GM12891 (cell line): ENCODE results near the gene CIP2A. TPM values are rescaled to one million over a fixed set of nuclear protein-coding genes. Genes with fewer than 3 reads are reported as not detected.
"Not testable (repeated sequence)": the region's sequence is repeated elsewhere in the genome, so short reads cannot be mapped to it uniquely, and the experiment has no call there.

Experiments
- DNase-seq: peaks from one replicate; pipeline ENCODE4 v3.0.0; 2011; ENCODE audit warnings: low spot score; ENCODE audit not compliant: insufficient read length
- FAIRE-seq: peaks from 2 replicates; lab custom pipeline; 2011; peaks lifted over from hg19 to GRCh38; lab: Jason Lieb, UNC
- PAX5 ChIP-seq: IDR thresholded peaks from 2 replicates; pipeline ENCODE4 v1.6.1; 2011; ENCODE audit warnings: low read length, moderate library complexity, mild to moderate bottlenecking; ENCODE audit not compliant: insufficient read depth, severe bottlenecking
- POLR2A ChIP-seq: IDR thresholded peaks from 2 replicates; pipeline ENCODE4 v1.6.1; 2011; ENCODE audit warnings: low read depth, low read length, control low read depth
- POLR2AphosphoS5 ChIP-seq: IDR thresholded peaks from 2 replicates; pipeline ENCODE4 v1.6.1; 2011; ENCODE audit warnings: low read depth, low read length, control low read depth
- POU2F2 ChIP-seq: IDR thresholded peaks from 2 replicates; pipeline ENCODE4 v1.6.1; 2011; ENCODE audit warnings: low read depth, mild to moderate bottlenecking, control low read depth, low read length, moderate library complexity
- SPI1 ChIP-seq: IDR thresholded peaks from 2 replicates; pipeline ENCODE4 v1.6.1; 2011; ENCODE audit warnings: low read depth, low read length, control low read depth
- TAF1 ChIP-seq: IDR thresholded peaks from 2 replicates; pipeline ENCODE4 v1.6.1; 2011; ENCODE audit warnings: low read depth, low read length, control low read depth
- polyA plus RNA-seq: library from polyadenylated mRNA; unstranded; fragments of >200 nt; gene quantifications from one replicate; pipeline ENCODE4 v1.2.1, GENCODE V29; 2012; ENCODE audit warnings: low read depth, missing spikeins, inconsistent platforms; ENCODE audit not compliant: missing spikeins

Gene CIP2A
- polyA plus RNA-seq, result 8.3 TPM

DNA sequence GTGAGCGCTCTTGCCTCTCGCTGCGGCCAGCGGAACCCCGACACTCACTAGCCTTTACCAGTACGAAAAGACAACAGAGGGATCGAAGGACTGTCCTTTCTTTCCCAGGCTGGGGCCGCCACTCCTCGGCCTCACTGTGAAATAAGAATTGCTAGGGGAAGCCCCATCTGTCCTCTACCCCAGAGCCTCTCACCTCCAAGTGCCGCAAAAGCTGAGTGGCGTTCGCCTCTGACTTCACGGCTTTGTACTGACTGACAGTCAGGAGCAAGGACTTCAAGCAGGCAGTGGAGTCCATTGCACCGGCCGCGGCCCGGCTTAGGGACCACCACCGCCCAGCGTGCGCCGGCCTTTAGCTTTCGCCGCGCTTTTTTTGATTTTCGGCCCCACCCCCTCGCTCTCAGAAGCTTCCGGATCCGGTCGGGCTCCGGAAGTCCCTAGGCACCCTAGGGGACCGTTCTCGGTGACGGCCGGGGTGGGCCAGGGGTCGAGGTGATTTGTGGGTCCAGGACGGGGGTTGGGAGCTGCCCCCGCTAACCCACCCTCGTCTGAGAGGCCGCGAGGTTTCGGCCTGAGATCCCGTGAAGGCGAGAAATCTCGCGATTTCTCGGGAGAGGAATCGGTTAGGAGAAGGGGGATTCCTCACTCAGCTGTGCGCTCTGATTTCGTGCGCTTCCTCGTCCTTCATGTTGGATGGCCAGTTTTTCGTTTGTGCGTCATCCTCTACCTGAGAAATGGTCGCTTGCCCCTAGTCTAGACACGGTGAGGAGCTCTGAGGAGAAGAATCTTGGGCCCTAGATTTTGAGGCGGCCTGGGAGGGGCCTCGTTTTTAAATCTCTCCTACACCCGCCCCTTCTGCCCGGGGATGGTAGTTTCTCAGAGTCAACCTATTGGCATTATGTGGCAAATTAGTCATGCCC, at the start of gene CIP2A, which contains the start of gene DZIP3:
Gene CIP2A, minus strand, starts transcription at position 358 of the 917 bp plus-strand sequence. Its CDS starts 63 bp downstream, at position 295.
Gene DZIP3, plus strand, starts transcription at position 642 of the 917 bp plus-strand sequence. CDS start 15,685 bp downstream, outside the sequence.
- DNase-seq (peak; percentile 61), FAIRE-seq (peak; percentile 90)
- TF ChIP-seq POLR2A (peak; percentile 97), TAF1 (peak; percentile 87), POLR2AphosphoS5 (peak; percentile 97), SPI1 (peak; percentile 42; the same call in 1 of the 2 replicates), POU2F2 (peak; percentile 70), PAX5 (no peak)

DNA sequence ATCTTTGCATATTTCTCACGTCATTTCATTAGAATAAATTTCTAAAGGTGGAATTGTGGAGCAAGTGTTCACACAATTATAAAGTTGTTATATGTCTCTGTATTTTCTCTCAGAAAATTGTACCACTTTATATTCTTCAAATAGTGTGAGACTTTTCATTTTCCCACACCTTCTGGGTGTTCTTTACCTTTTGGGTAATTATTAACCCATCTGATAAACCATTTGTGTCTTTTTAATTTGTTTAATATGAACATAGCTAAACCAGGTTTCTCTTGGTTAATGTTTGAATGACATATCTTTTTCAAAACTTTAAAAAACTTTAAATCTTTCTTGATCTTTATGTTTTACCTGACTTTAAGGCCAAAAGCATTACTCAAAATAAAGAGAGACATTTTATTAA, 40.7 kb upstream of the CIP2A start:
- FAIRE-seq (no peak), DNase-seq (no peak)
- TF ChIP-seq POLR2AphosphoS5 (no peak), SPI1 (no peak), PAX5 (no peak), POU2F2 (no peak), POLR2A (no peak), TAF1 (no peak)

DNA sequence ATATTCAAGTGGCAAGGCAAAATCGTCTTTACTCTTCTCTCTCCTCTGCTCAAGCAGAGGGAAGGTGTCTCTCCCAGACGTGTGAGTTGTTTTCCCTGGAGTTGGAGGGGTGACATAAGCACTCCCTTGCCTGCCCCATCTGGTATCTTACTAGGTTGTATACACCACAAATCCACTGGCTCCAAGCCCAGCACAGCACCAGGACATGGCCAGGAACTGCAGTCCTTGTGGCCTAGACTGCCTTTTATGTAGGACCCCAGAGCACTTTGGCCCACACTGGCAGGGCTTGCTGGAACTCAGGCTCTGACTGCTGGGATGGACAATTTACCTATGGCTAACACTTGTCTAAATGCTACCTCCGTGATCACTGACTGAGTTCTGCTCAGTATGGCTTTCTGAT, 34.3 kb upstream of the CIP2A start:
- FAIRE-seq (no peak), DNase-seq (no peak)
- no peak for TF ChIP-seq POLR2A
- TF ChIP-seq TAF1, result no peak
- TF ChIP-seq POLR2AphosphoS5, result no peak
- no peak for TF ChIP-seq SPI1
- TF ChIP-seq POU2F2, result no peak
- TF ChIP-seq PAX5, result no peak

GRCh38 chr3:108620250-108620649, 31.0 kb upstream of the CIP2A start:
- TF ChIP-seq POU2F2, result no peak
- FAIRE-seq (no peak), DNase-seq (no peak)

DNA sequence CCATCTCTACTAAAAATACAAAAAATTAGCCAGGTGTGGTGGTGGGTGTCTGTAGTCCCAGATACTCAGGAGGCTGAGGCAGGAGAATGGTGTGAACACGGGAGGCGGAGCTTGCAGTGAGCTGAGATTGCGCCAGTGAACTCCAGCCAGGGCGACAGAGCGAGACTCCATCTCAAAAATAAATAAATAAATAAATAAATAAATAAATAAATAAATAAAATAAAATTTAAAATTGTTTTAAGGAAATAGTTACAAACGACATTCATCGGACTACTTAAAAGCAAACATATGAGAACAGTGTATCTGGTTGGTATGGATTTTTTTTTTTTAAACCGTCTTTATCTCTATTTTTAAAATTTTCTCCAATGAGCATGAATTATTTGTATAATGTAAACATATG, 26.9 kb upstream of the CIP2A start:
- DNase-seq, FAIRE-seq: not testable (repeated sequence)

GRCh38 chr3:108610651-108611050, 21.4 kb upstream of the CIP2A start:
- DNase-seq (no peak), FAIRE-seq (no peak)
- TF ChIP-seq PAX5 (no peak), POLR2AphosphoS5 (no peak), SPI1 (no peak), POLR2A (no peak), TAF1 (no peak), POU2F2 (no peak)

DNA sequence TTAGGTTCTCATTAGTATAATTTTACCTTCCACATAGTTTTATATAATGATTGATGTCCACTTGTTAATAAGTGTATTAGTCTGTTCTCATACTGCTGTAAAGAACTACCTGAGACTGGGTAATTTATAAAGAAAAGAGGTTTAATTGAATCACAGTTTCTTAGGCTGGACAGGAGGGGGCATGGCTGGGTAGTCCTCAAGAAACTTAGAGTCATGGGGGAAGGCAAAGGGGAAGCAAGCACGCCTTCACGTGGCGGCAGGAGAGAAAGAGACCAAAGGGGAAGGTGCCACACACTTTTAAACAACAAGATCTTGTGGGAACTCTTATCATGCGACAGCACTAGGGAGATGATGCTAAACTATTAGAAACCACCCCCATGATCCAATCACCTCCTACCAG, 19.5 kb upstream of the CIP2A start:
- DNase-seq, result no peak
- FAIRE-seq, result no peak
- TF ChIP-seq POLR2A, result no peak
- no peak for TF ChIP-seq POU2F2
- TF ChIP-seq SPI1, result no peak
- TF ChIP-seq POLR2AphosphoS5, result no peak
- no peak for TF ChIP-seq TAF1
- TF ChIP-seq PAX5, result no peak

- DNase-seq, result no peak
- FAIRE-seq, result peak; percentile 20
- no peak for TF ChIP-seq SPI1
- TF ChIP-seq POU2F2, result no peak
- TF ChIP-seq TAF1, result no peak
- no peak for TF ChIP-seq PAX5
- no peak for TF ChIP-seq POLR2A
- no peak for TF ChIP-seq POLR2AphosphoS5
Measured at GRCh38 chr3:108605491-108605890, 16.3 kb upstream of the CIP2A start.

DNA sequence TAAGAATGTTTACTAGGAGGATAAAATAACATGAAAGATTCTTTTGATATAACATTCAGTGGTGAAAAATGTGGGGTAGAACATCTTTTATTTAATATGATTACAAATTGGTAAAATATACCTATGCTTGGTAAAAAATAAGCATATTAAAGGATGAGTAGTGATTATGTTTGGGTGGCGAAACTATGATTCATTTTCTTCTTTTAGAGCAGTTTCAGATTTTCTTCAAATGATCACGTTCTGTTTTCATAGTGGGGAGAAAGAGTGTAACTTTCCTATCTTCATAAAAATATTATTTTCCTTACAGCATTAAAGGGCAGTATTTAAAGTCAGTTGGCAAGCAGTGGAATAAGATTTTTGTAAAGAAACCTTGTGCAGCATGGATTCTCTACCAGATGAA, 15.8 kb upstream of the CIP2A start:
- DNase-seq, result no peak
- TF ChIP-seq POLR2A (no peak), SPI1 (no peak)
- FAIRE-seq, result no peak

DNA sequence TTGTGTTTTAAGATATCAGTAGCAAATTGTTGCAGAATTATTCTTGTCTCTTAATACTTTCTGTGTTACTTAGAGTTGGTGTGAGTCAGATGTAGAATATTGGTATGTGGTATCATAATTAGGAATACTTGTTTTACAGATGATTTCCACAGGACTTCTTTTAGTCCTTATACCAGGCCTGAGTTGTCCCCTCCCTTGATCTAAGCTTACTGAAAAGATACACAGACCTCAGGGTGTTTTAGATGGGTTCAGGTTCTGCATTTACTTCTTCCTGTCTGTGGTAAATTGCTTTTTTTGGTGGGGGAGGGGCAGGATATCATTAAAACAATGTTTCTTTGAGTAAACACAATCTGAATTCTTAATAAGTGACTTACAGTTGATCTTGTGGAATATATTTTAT, 14.5 kb upstream of the CIP2A start:
- FAIRE-seq, result peak; percentile 47
- TF ChIP-seq POLR2A (no peak), TAF1 (no peak), PAX5 (no peak), POLR2AphosphoS5 (no peak), SPI1 (no peak), POU2F2 (no peak)
- no peak for DNase-seq

GRCh38 chr3:108602935-108603294, 13.7 kb upstream of the CIP2A start:
- DNase-seq, result no peak
- no peak for FAIRE-seq
- TF ChIP-seq SPI1 (no peak), TAF1 (no peak), PAX5 (no peak), POLR2A (no peak), POU2F2 (no peak), POLR2AphosphoS5 (no peak)
